Limb (tissue), 2 donors: Measurements from ENCODE around the gene FCRLA.
"Not testable (repeated sequence)": the region's sequence is repeated elsewhere in the genome, so short reads cannot be mapped to it uniquely, and the experiment has no call there.

Experiments
- DNase-seq, 2 donors: peaks; one replicate each; pipeline ENCODE4 v3.0.0-alpha.2; 2016; ENCODE audit errors: extremely low spot score in 2 of 2

Gene FCRLA

GRCh38 chr1:161705537-161705936 is 1.5 kb upstream of the FCRLA start:
- no peak for DNase-seq

GRCh38 chr1:161706113-161706481 is 932 bp upstream of the FCRLA start:
- no peak for DNase-seq

DNA sequence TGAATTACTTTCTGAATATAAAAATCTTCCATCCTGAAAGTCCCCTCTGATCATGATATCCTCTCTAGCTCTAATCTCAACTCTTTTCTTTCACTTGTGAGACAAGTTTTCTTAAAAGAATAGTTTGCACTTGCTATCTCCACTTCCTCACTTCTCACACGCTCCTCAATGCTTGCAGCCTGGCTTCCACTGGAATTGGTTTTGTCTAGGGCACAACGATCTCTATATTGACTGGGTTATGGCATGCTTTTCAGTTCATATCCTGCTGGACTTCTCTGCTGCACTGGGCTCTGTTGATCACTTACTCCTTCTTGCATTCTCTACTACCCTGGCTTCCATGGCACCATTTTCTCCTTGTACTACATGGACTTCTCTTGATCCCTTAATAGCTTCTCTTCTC is 474 bp downstream of the FCRLA start:
- no peak for DNase-seq

GRCh38 chr1:161709373-161709772 is 2.3 kb downstream of the FCRLA start:
- no peak for DNase-seq

DNA sequence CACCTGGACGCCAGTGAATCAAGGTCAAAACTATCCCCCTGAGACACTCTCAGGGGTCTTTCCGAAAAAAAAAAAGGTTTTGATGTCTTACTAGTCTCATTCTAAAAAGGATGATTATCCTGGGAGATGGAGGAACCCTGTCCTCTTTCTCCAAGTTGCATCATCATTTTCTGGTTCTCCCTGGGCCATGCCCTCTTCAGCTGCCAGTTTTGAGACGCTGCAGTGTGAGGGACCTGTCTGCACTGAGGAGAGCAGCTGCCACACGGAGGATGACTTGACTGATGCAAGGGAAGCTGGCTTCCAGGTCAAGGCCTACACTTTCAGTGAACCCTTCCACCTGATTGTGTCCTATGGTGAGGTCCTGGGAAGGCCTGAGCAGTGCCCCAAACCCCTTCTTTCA is 3.5 kb downstream of the FCRLA start:
- no peak for DNase-seq

GRCh38 chr1:161718559-161719324 is 11.7 kb downstream of the FCRLA start:
- DNase-seq: no peak

DNA sequence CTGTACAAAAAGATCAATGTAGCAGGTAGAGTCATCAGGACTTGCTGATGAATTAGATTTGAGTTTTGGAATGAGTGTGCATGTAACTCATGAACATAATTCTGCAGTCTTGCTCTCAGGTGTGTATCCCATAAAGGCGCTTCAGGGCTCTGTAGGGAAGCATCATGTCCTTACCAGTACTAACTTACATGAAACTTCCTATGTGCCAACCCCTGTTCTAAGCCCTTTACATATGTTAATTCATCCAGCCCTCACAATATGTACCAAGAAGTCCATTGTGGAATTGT is 12.2 kb downstream of the FCRLA start:
- DNase-seq: no peak

GRCh38 chr1:161720422-161720821 is 13.4 kb downstream of the FCRLA start:
- no peak for DNase-seq

GRCh38 chr1:161720956-161721737 is 14.1 kb downstream of the FCRLA start, which contains the start of gene FCRLB:
Gene FCRLB (plus strand): TSS chr1:161721544. CDS start chr1:161722673, 1,129 bp downstream.
- no peak for DNase-seq

- no peak for DNase-seq
Measured at GRCh38 chr1:161721738-161722343, 14.8 kb downstream of the FCRLA start.

GRCh38 chr1:161722406-161722805 is 15.4 kb downstream of the FCRLA start:
- DNase-seq: no peak

- no peak for DNase-seq
Measured at GRCh38 chr1:161723459-161724141, 16.6 kb downstream of the FCRLA start.

GRCh38 chr1:161725258-161725907 is 18.4 kb downstream of the FCRLA start:
- DNase-seq: not testable (repeated sequence)

GRCh38 chr1:161725908-161726472 is 19.0 kb downstream of the FCRLA start:
- peak in 1 of 2 donors; percentile 44 for DNase-seq

DNA sequence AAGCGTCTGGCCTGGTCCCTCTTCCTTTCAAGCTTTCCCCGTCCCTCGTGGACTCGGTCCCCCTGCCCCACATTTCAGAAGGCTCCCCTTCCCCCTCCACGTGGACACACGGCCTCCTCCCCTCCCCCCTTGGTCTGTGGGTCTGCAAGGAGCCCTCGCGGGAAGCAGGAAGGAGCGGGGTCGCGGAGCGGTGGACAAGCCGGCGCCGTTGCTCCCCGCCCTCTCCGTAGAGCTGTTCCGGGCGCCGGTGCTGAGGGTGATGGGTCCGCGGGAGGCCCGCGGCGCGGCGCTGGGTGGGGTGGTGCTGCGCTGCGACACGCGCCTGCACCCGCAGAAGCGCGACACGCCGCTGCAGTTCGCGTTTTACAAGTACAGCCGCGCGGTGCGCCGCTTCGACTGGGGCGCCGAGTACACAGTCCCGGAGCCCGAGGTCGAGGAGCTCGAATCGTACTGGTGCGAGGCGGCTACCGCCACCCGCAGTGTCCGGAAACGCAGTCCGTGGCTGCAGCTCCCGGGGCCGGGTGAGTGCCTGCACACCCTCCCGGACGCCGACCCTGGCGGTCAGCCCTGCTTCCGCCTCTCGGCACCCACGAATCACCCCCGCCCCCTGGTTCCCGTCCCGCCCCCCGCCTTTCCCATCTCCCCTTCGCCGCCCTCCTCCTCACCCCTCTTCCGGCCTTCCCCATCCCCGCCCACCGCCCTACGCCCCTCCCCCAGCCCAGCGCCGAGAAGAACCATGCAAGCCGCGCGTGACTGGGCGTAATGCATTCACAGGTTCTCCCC is 19.6 kb downstream of the FCRLA start:
- DNase-seq: peak; percentile 85 to 95

- peak in 1 of 2 donors; percentile 57 for DNase-seq
Measured at GRCh38 chr1:161727256-161727924, 20.4 kb downstream of the FCRLA start.

DNA sequence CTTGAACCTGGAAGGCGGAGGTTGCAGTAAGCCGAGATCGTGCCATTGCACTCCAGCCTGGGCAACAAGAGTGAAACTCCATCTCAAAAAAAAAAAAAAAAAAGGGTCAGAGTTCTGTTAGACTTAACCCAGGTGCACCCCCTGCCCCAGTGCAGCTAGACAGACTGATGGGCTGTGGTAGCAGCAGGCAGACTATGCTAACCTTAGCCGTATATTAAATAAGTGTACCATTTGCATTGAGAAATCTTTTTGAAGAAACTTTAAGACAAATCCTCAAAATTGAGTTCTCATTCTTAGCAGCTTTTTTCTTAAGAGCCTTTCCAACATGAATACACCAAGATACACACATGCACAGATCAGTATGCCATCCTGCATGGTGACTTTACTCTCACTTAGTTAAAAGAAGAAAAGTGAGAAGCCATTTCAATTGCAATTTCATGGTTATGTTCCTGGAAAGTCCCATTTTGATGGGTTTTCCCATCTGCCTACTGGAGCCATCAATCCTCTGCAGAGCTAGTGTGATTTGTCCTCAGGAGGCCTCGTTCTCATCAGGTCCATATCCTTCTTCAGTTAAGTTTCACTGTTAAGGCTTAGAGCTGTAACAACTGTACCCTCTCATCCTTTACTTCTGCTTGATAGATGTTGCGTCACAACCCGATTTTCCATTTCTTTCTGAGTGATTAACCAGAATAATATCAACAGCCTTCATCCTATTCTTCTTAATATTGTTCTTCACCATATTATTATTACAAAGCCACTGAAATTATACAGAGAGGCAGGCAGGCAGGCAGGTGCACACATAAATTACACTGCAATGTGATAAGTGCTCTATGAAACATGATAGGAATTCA is 21.6 kb downstream of the FCRLA start:
- DNase-seq: no peak

- DNase-seq: no peak
Measured at GRCh38 chr1:161730050-161730564, 23.1 kb downstream of the FCRLA start.

DNA sequence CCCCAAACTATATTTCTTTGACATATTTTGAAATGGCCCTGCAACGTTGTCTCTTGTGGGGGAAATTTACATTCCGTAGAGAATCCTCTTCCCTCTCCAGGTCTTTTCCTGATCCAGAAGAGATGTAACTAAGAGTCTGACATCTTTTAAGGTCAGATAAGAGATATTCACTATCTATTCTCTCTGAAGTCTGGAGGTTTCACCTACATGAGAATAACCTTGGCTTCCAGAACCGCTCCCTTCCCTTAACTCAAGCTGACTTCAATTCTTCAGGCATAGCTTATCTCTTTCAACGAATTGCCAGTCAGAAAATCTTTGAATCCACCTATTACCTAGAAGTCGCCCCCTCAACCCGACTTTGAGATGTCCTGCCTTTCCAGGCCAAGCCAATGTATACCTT is 24.2 kb downstream of the FCRLA start:
- no peak for DNase-seq
